HG02678 (cell line): ENCODE data around the gene SPDYA.
A peak's percentile ranks its signal among the peaks of the same experiment; 100 is the strongest.
"Not testable (repeated sequence)": the region's sequence is repeated elsewhere in the genome, so short reads cannot be mapped to it uniquely, and the experiment has no call there.

ENCODE experiments used
- ATAC-seq: cut with Tn5 transposase; IDR thresholded peaks from one replicate; pipeline ENCODE4 v1.9.1; 2021; ENCODE audit warnings: mild to moderate bottlenecking, moderate library complexity; ENCODE audit not compliant: unreplicated experiment

Gene SPDYA

GRCh38 chr2:28810384-28811285, at the start of gene SPDYA:
Gene SPDYA (plus strand): TSS chr2:28810834. CDS start chr2:28816015, 5,181 bp downstream.
- ATAC-seq: peak; percentile 82

GRCh38 chr2:28761420-28761819, 49.2 kb upstream of the SPDYA start:
- ATAC-seq: no peak

GRCh38 chr2:28764909-28765711, 45.5 kb upstream of the SPDYA start:
- ATAC-seq: no peak

- no peak for ATAC-seq
These were observed 44.6 kb upstream of the SPDYA start for GRCh38 chr2:28766070-28766469.

- no peak for ATAC-seq
These were observed 43.3 kb upstream of the SPDYA start for GRCh38 chr2:28767337-28767736.

GRCh38 chr2:28768422-28768821, 42.2 kb upstream of the SPDYA start:
- ATAC-seq: no peak

GRCh38 chr2:28768952-28769351, 41.7 kb upstream of the SPDYA start:
- ATAC-seq: no peak

GRCh38 chr2:28772351-28772750, 38.3 kb upstream of the SPDYA start:
- no peak for ATAC-seq

- no peak for ATAC-seq
These were observed 34.2 kb upstream of the SPDYA start for GRCh38 chr2:28776471-28776870.

- no peak for ATAC-seq
These were observed 32.2 kb upstream of the SPDYA start for GRCh38 chr2:28778392-28778791.

- no peak for ATAC-seq
These were observed 31.6 kb upstream of the SPDYA start for GRCh38 chr2:28779001-28779400.

- ATAC-seq: no peak
These were observed 30.1 kb upstream of the SPDYA start for GRCh38 chr2:28780496-28780895.

GRCh38 chr2:28782423-28782822, 28.2 kb upstream of the SPDYA start:
- ATAC-seq: no peak

GRCh38 chr2:28784570-28784969, 26.1 kb upstream of the SPDYA start:
- ATAC-seq: not testable (repeated sequence)

GRCh38 chr2:28796620-28797019, 14.0 kb upstream of the SPDYA start:
- no peak for ATAC-seq

GRCh38 chr2:28801726-28802125, 8.9 kb upstream of the SPDYA start:
- no peak for ATAC-seq

- no peak for ATAC-seq
These were observed 7.6 kb upstream of the SPDYA start for GRCh38 chr2:28802975-28803429.

GRCh38 chr2:28809927-28810326, 707 bp upstream of the SPDYA start:
- ATAC-seq: no peak

- ATAC-seq: no peak
These were observed 7.4 kb downstream of the SPDYA start for GRCh38 chr2:28818053-28818452.

GRCh38 chr2:28821295-28821958, 10.8 kb downstream of the SPDYA start:
- no peak for ATAC-seq

- no peak for ATAC-seq
These were observed 11.4 kb downstream of the SPDYA start for GRCh38 chr2:28822036-28822435.
